ENCODE results near the gene PEMT.

Gene PEMT

GRCh38 chr17:17580662-17581470, 10.6 kb downstream of the PEMT start:
- no peak for DNase-seq (ENCODE audit: extremely low spot score)
- CTCF ChIA-PET, result interaction anchor here (1.3 to 1.9 kb wide), 2 partner anchors 8 to 33 kb away, joined by 4 to 5 read pairs; no protein-coding TSS in a partner anchor
- no peak for TF ChIP-seq CTCF (IDR thresholded peaks at IDR 0.05; ENCODE audit: control extremely low read depth, extremely low read depth, low read depth, missing control alignments)
- POLR2A ChIA-PET, result no interaction called here

- no peak for TF ChIP-seq CTCF (IDR thresholded peaks at IDR 0.05; ENCODE audit: control extremely low read depth, extremely low read depth, low read depth, missing control alignments)
- ChIA-PET CTCF (interaction anchor here (1.1 to 3.5 kb wide), 2 partner anchors 12 to 83 kb away, joined by 4 to 14 read pairs; no protein-coding TSS in a partner anchor), POLR2A (no interaction called here)
- no peak for DNase-seq (ENCODE audit: extremely low spot score)
Measured at GRCh38 chr17:17579691-17580090, 11.8 kb downstream of the PEMT start.

GRCh38 chr17:17577373-17577772, 14.1 kb downstream of the PEMT start:
- no peak for DNase-seq (ENCODE audit: extremely low spot score)
- no peak for TF ChIP-seq CTCF (IDR thresholded peaks at IDR 0.05; ENCODE audit: control extremely low read depth, extremely low read depth, low read depth, missing control alignments)
- CTCF ChIA-PET, result interaction anchor here (3.5 kb wide), 1 partner anchor 10 kb away, joined by 14 read pairs; no protein-coding TSS in a partner anchor
- POLR2A ChIA-PET, result no interaction called here

- no peak for DNase-seq (ENCODE audit: extremely low spot score)
- ChIA-PET POLR2A (no interaction called here), CTCF (interaction anchor here (3.5 kb wide), 1 partner anchor 9 kb away, joined by 14 read pairs; no protein-coding TSS in a partner anchor)
- TF ChIP-seq CTCF (IDR thresholded peaks at IDR 0.05; ENCODE audit: control extremely low read depth, extremely low read depth, low read depth, missing control alignments), result no peak
Measured at GRCh38 chr17:17576772-17577234, 14.7 kb downstream of the PEMT start.

GRCh38 chr17:17575360-17576251, 15.9 kb downstream of the PEMT start:
- ChIA-PET CTCF (no interaction called here), POLR2A (no interaction called here)
- no peak for DNase-seq (ENCODE audit: extremely low spot score)
- no peak for TF ChIP-seq CTCF (IDR thresholded peaks at IDR 0.05; ENCODE audit: control extremely low read depth, extremely low read depth, low read depth, missing control alignments)

- CTCF ChIA-PET, result no interaction called here
- no peak for DNase-seq (ENCODE audit: extremely low spot score)
- no peak for TF ChIP-seq CTCF (IDR thresholded peaks at IDR 0.05; ENCODE audit: control extremely low read depth, extremely low read depth, low read depth, missing control alignments)
- POLR2A ChIA-PET, result no interaction called here
Measured at GRCh38 chr17:17573912-17574311, 17.6 kb downstream of the PEMT start.
